CD4-positive, alpha-beta T cell treated with Interleukin-15 for 4 hours (primary cell): ENCODE measurements around the gene NECTIN4.
A peak's percentile ranks its signal among the peaks of the same experiment; 100 is the strongest.
"Not testable (repeated sequence)": the region's sequence is repeated elsewhere in the genome, so short reads cannot be mapped to it uniquely, and the experiment has no call there.

Experiments used
- DNase-seq: peaks from one replicate; pipeline ENCODE4 v3.0.0-alpha.2; 2020; ENCODE audit warnings: low spot score

Gene NECTIN4

DNA sequence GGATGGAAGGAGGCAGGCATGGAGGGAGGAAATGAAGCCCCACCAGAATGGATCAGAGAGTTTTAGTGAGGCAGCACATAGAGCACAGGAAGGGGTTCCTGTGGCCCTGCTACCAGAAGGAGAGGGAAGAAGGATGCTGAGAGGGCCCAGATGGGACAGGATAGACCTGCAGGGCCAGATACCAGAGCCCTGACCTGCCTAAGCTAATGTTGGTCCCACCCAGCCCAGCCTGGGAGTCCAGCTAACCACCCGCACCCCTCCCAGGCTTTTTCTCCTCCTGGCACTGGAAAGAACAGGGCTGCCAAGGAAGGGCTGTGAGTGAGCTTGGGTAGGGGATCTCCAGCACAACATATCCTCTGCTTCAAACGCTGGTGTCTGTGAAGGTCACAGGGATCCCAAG lies 6.9 kb downstream of the NECTIN4 start:
- no peak for DNase-seq

DNA sequence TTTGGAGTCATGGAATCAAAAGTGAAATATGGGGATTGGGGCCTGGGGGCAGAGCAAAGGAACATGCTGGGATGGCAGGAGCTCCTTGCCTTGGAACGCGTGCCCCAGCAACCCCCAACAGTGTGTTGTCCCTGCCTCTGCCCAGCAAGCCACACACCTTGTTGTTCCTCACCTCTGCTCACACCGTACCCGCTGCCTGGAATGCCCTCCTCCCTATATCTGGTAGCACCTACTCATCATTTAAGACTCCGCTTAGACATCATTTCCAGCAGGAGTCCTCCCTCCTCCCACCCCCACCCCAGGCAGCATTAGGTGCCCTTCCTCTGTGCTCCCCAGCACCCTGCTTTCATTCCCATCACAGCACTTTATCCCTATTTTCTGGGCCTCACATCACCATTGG lies 7.8 kb downstream of the NECTIN4 start:
- no peak for DNase-seq

DNA sequence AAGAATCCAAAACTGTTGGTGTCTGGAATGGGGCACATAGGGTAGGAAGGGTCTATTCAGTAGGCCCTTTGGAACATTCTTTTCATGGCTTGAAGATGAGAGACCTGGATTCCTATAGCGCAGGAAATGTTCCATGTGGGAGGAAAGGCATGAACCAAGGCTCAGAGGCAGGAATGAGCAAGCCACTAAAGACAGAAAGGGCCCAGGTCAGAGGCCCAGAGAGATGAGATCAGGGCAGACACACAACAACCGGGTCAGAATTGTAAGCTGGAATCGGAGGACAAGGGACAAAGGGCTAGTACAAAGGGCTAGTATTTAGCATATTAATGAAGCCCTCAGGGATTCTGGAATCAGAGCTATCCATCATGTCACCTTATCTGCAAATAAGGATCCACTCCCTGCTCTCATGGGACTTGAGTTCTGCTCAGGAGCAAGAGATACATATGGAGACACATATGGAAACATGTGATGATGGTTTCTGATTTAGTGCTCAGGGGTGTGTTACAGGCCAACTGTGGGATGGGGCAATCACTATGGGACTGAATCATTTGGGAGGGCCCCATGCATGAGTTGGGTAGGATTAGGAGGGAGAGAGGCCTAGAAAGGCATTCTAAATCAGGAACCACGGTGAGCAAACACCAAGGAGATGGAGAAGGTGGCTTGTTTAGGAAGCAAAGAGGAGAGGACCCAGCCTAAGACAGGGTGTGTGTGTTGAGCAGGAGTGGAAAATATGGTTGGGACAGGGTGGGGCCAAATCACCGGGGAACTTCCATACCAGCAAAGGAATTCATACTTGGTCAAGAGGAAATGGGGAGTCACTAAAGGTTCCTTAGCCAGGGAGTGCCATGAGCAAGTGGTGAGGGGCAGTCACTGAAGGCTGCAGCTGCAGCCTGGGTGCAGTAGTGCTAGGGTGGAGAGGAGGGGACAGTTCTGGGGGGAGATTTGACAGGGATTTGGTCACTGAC lies 8.6 kb downstream of the NECTIN4 start:
- DNase-seq = no peak

DNA sequence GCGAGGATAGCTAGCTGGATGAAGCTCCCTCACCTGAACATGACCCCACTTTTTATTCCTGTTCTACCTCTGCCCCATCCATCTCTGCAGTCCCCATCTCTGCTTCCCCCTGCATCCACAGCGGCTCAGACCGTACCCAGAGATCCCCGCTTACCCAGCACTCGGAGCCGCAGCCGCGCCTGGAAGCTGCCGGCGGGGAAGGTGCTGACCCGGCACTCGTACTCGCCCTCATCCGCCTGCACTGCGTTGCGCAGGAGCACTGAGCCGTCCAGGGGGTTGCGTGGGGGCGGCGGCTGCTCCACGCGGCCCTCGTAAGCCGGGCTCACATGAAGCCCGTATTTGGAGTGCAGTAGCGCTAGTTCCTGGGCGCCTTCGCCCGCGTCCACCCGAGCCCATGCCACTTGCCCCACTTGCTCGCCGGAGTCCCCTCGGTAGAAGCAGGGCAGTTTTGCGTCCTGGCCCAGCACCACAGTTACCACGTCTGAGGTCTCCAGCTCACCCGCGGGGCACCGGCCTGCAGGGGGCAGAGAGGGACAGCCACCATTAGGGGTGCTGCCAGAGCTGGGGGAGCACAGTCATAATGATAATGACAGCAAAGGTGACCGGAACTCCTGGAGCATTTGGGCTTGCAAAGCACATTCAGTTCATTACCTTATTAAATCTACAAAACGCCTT lies 9.8 kb downstream of the NECTIN4 start:
- DNase-seq = no peak

DNA sequence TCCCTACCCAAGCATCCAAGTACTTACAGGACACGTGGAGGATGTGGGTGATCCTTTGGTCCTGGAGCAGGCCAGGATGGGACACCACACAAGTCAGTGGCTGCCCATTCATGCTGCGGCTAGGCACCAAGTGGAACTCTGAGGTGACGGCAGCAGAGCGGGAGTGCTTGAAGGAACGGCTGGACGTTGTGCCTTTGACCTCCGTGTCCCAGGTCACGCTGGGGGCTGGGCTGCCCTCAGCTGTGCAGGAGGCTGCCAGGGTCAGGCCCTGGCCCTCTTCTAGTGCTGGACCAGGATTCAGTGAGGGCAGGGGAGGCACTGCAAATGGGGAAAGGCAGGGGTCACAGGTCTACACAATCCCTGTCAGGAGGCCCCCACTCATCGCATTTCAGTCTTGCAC lies 11.9 kb downstream of the NECTIN4 start:
- DNase-seq = no peak

DNA sequence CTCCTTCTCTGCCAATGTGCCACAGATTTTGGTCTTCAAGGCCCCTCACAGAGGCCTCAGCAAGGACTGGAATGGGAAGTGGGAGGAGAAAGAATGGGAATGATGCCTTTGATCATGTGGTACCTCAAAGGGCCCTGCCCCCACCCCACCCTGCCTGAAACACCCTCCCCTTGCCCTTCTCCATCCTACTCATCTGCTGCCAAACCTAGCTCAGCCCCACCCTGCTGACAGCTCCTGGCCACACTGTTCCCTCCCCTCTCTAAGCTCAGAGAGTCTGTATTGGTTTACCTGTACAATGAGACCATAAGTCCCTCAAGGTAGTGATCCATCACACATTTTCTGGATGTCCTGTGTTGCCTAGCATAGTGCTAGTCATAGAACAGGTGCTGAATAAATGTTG lies 12.9 kb downstream of the NECTIN4 start:
- DNase-seq = no peak

DNA sequence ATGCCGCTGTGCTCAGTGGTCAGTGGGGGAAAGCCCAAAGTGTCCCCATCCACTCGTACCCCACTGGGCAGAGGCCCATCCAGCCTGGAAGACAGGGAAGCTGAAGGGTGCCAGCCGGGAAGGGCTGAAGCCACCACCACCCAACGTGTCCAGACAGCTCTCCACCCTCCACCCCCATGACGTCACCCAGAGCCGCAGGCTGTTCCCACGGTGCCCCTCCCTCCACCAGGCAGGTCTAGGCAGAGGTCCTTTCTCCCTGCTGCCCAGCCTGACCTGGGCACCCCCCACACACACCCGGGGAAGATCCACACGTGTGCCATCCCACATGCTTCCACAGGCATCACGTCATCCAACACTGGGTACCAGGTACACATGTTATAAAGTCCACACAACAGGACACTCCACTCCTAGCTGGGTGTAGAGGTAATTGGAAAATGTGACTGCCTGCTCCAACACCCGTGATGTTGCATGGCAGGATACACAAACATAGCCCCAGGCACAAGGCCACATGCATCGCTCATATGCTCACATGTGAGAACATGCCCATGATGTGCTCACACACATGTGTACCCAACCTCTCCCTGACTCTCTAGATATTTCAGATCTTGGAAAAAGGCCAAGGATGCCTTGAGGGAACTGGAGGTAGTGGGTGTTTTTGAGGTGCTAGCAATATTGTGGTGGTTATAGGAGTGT lies 14.5 kb downstream of the NECTIN4 start:
- DNase-seq = no peak

DNA sequence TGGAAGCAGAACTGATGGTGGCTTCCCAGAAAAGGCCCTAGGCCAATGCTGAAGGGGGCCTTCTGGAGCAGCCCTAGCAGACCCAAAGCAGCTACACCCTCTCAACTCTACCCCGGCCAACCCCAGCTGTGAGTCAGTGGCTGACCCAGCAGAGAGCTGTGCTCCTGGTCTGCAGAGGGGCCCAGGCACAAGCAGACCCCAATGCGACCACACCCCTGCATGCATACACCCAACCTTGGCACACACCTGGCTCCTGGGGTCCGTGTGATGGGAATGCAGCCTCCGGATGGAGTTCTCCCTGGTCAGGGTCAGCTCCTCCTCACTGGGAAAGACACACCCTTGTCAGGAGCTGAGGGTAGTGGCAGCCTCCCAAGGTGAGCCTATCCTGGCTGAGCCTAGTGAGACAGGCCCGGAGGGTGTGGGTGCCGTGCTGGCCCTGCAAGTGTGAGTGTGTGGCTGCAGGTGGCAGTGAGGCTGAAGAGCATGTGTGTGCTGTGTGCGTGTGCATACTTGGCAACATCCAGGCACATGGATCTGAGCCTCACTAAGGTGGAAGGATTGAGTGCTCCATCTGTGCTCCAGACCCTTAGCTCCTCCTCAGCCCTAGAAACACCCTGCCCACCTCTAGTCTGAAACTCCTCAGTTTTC lies 15.8 kb downstream of the NECTIN4 start:
- DNase-seq = no peak

DNA sequence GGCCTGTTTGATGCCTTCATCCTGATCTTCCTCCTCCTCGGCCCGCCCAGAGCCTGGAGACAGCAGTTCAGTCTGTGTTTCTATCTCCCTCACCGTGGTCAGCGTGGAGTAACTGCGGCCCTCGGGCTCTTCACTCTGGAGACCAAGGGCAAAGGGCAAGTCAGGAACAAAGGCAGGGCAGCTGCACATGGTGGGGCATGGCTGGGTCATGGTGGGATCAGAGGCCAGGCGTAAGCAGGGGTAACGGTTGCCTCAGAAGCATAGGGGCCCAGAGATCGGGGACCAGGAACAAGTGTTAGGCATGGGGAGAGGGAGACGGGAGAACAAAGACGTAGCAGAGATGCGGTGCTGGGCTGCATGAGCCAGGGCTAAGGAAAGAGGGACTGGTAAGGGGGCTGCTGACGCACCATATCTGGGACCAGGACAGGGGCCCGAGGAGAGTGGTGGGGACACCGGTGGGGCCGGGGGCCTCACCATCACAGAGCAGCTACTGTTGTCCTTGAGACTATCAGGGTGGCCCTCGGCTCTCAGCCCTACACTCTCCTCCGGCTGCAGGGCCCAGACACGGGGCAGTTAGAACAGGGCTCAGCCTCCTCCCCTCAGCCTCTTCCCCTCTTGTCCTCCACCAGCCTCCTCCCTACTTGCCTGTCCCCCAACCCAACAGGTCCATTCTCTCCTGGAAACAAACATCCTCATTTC lies 16.5 kb downstream of the NECTIN4 start:
- no peak for DNase-seq

DNA sequence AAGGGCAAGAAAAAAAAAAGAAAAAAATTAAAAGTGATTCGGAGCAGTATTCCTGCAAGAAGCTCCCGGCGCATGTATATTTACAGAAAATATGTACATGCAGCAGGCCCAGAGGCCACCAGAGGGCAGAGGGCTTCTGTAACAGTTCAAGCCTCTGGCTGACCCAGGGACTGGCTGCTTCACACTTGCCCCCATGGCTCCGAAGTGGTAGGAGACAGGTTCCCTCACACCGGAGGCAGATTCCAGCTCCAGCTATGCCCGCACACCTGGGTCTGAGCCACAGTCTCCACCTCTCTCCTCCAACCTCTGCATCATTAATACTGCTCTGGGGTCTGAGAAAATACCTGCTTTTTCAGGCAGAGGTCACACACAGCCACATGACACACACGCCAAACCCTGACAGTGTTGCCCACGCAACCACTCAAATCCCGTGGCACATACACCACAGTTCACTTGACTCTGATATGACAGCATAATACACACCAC lies 17.4 kb downstream of the NECTIN4 start:
- DNase-seq = peak; percentile 48

DNA sequence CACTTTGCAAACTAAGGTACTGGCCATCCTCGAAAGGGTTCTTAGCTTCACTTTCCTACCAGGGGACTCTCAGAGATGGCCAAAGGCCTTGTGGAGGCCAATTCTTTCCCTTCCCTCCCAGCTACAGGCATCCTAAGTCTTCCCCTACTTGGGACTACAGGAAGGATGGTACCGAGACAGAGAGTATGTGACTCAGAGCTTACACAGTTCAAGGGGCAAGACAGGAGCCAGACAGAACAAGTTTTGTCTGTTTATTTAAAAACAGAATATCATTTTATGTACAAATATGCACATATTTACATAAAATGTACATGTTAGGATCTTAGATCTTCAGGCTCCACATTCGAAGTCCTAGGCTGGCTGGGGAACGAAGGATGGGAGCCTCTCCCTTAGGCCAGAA lies 18.6 kb downstream of the NECTIN4 start:
- DNase-seq = no peak

DNA sequence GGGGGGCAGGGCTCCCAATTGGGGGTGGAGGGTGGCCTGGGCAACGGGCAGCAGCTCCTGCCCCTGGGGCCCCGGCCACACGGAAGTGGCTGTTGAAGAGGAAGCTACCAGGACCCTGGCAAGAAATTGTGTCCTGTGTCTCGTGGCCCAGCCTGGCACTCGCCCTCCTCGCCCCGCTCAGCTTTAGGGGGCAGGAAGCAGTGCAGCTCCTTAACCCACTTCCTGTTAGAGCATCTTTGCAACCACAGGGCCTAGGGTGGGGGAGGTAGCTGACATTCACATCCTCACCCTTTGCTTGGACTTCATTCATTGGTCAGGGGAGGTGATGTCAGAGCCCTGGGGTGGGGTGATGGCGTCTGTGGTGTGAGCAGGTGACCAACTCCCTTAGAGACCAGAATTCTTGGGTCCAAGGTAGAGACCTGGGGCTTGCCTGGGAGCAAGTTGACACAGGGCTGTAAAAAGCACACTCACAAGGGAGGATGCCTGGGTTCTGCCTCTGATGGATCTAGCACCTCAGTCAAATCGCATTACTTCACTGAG lies 19.6 kb downstream of the NECTIN4 start, which contains the start of gene ARHGAP30:
ARHGAP30 (minus strand) TSS at position 161 of the 540 bp plus-strand sequence. CDS start 267 bp downstream, outside the sequence.
- DNase-seq = peak; percentile 92

DNA sequence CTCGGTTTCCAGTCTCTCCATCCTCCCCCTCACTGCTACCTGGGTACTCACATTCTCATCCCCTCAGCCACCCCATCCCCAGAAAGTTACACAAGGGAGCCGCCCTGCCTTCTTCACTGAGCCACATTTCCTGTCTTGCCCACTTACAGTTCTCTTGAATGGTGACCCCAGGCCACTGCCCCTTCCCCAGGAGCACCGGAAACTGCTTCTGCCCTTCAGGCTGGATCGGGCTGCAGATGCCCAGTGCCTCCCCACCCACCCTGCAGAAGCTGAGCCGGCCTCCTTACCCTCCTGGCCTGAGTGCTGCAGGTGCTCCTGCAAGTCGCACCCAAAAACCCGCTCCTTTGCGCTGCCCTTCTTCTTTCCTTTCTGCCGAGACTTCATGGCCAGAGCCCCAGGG lies 20.1 kb downstream of the NECTIN4 start:
- no peak for DNase-seq

DNA sequence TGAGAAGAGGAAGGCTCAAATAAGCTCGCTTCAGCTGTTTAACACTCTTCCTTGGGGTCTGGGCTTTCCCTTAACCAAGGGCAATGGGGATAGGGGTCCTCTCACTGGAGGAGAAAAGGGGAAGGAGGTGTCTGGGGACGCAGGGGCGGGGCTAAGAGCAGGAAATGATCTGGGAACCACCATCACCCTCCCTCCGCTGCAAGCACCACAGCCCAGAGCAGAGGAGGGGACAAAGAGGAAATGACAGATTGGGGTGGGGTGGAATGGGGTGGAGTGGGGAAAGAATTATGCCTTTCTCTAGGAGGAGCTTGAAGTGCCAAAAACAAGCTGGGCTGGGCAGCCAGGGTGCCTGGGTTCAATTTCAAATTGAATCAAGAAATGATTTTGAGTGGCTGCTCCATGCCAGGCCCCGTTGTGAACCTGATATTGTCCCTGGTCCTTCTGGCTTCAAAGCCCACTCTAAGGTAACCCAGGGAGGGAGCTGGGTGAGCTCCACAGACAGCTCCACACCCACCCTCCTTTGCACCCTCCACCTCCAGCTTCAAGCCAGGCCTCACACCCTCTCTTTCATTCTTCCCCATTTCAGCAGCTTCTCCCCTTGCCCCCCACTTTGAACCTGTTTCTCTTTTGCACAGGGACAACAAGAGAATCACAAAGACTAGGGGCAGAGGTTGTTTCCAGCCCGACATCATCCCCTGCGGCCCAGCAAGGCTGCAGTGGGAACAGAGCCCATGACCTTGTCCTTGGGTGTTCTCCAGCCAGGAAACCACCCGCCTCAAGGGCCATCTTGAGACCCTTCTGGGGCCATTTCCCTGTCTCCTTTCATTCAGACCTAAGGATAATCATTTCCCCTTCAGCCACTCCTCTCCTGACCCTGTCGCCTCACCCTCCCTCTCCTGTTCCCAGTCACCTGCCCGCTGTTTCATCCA lies 20.8 kb downstream of the NECTIN4 start:
- DNase-seq = peak; percentile 83

DNA sequence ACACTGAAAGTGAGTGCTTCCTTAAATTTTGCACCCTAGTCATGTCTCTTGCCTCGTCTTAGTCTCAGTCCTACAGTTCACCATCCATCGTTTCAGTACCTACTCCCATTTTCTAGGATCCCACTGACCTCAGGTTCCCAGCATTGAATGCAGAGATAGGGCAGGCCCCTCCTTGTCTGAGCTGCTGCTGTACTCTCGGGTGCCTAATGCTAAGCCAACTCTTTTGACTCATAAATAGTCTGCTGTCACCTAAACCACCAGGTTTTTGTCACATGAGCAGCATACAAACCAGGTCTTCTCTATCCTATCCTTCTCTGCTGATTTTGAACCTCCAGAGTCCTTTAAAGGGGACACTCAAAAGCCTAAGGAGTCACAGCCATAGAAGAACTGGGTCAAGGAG lies 22.7 kb downstream of the NECTIN4 start:
- DNase-seq = peak; percentile 36

DNA sequence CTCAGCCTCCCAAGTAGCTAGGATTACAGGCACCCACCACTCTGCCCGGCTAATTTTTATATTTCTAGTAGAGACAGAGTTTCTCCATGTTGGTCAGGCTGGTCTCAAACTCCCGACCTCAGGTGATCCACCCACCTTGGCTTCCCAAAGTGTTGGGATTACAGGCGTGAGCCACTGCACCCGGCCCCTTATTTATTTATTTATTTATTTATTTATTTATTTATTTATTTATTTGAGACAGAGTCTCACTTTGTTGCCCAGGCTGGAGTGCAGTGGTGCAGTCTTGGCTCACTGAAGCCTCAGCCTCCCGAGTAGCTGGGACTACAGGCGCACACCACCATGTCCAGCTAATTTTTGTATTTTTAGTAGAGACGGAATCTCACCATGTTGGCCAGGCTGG lies 23.7 kb downstream of the NECTIN4 start:
- DNase-seq = not testable (repeated sequence)

DNA sequence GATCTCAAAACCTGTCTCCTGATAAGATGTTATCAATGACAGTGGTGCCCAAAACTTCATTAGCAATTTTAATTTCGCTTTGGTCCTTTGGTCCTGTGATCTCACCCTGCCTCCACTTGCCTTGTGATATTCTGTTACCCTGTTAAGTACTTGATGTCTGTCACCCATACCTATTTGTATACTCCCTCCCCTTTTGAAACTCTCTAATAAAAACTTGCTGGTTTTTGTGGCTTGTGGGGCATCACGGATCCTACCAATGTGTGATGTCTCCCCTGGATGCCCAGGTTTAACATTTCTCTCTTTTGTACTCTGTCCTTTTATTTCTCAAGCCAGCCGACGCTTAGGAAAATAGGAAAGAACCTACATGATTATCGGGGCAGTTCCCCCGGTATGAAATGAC lies 25.4 kb downstream of the NECTIN4 start:
- DNase-seq = not testable (repeated sequence)

DNA sequence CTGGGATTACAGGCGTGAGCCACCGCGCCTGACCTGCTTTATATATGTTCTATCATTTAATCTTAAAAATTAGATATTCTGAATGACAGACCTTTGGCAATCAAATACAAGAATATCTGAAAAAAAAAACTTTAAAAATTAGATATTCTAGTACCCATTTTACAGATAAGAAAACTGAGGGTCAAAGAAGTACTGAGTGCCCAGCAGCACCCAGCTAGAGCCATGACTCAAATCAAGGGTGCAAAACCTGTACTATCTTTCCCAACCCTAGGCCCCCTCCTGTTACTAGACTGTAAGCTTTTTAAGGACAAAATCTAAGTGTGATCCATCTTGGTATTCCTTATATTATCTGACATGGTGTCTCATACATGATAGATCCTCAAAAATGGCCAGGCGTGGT lies 27.9 kb downstream of the NECTIN4 start:
- no peak for DNase-seq

DNA sequence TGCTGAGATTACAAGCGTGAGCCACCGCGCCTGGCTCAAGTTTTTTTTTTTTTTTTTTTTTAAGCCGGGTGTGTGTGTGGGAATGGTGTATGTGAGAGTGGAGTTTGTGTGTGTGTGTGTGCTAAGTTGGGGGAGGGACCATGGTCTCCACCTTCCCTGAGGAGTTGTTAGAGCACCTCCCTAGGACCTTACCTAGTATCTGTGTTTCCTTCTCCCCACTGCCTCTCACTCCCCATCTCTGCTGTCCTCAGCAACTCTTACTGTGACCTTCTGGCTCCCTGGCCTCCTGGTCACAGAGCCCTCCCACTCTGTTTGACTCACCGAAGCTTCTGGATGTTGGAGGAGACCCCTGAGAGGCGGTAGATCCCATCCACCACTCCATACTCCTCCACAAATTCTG lies 30.1 kb downstream of the NECTIN4 start:
- DNase-seq = no peak

DNA sequence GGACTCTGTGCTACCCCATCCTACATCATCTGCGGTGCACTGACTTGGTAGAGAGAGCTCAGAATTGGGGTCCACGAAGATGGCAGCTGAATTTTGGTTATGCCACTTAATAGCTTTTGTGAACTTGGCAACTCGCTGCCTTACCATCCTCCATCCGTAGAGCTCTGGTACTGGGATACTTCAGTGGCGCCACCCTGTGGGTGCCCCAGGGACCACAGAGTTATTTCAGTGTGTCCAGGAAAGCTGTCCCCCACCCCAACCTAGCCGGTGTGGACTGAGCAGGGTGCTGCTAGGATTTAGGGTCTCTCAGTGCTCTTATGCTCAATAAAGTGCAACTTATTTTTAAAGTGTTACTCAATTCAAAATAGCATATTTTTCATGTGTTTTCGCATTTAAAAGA lies 34.6 kb downstream of the NECTIN4 start:
- DNase-seq = no peak
